H1 (cell line): ENCODE measurements around the gene ADAMTS14. TPM values are rescaled to one million over a fixed set of nuclear protein-coding genes. Genes with fewer than 3 reads are reported as not detected.

Experiments
- KDM4A ChIP-seq: IDR thresholded peaks from one replicate; pipeline ENCODE4 v1.7.1; 2012; ENCODE audit warnings: low read depth, mild to moderate bottlenecking, moderate library complexity, low read length, inconsistent platforms; ENCODE audit not compliant: severe bottlenecking
- polyA plus RNA-seq, 7 experiments: library from polyadenylated mRNA; depleted of rRNA in 3 of 7; stranded (reverse) in 5 of 7; unstranded in 2 of 7; fragments of >200 nt in 5 of 7; fragments of 200-250 nt in 2 of 7; gene quantifications; 1 replicate in 5 of 7; 2 replicates in 1 of 7; 4 replicates in 1 of 7; pipeline versions ENCODE4 v1.2.1 to v1.2.3, GENCODE V29; 2011 to 2013; ENCODE audit warnings: missing spikeins in 2 of 7, mixed read lengths in 2 of 7
- total RNA-seq: library from RNA; stranded (reverse); fragmentation: NEBNext Ultra II Directional; extraction: Animal tissue kit (Norgen Biotek cat#: 25700); gene quantifications from 2 replicates; pipeline ENCODE4 v1.2.1, GENCODE V29; 2021

ADAMTS14 gene
- total and polyA plus RNA-seq, 2 of the 8 experiments (the other 6 are each of a cell fraction or from before 2014, with no cell fraction given), result 2.0 to 2.3 TPM

DNA sequence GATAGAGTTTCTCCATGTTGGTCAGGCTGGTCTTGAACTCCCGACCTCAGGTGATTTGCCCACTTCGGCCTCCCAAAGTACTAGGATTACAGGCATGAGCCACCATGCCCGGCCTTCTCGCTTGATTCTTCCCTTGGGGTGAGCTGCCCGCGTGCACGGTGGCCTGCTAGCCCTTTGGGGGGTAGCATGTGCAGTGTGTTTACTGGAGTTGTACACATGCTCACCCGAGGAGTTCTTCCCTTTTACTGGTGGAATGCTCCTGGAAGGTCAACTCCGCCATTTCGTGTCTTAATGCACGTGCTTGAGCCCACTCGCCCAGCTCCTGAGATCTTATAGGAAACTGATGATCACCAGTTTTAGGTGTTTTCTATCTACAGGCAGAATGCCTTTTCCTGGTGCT lies 17.0 kb upstream of the ADAMTS14 start (continued):
- TF ChIP-seq KDM4A, result no peak
